Measurements from ENCODE around the gene RCE1.
A peak's percentile ranks its signal among the peaks of the same experiment; 100 is the strongest.

The RCE1 gene

GRCh38 chr11:66887526-66887925, 44.3 kb downstream of the RCE1 start:
- Histone ChIP-seq H4K8ac (ENCODE audit: low read depth, low read length) (no peak overlapping the region), H3K4me3 (ENCODE audit: low read length in 2 of 2) (no peak overlapping the region), H3K4me1 (ENCODE audit: control insufficient read depth in 2 of 2, insufficient read depth in 1 of 2, low read depth in 1 of 2, low read length in 2 of 2) (peaks cover 10 to 15% of the 10 kb centered on the region in 2 donors), H3K4me2 (ENCODE audit: insufficient read depth, low read length, poor library complexity, severe bottlenecking) (no peak overlapping the region), H3K36me3 (replicated peaks in 1 of 2; ENCODE audit: control insufficient read depth in 2 of 2, insufficient read depth in 2 of 2, low read length in 2 of 2) (no peaks in the 10 kb centered on the region), H2AFZ (ENCODE audit: low read length) (no peak overlapping the region), H3K18ac (ENCODE audit: low read length) (no peak overlapping the region), H3K27ac (replicated peaks; ENCODE audit: low read length) (no peak overlapping the region), H3K4ac (ENCODE audit: low read length) (no peak overlapping the region), H2BK120ac (ENCODE audit: low read depth, low read length) (no peak overlapping the region), H3K79me1 (ENCODE audit: low read depth, low read length) (no peaks in the 10 kb centered on the region), H2BK5ac (ENCODE audit: low read length) (no peak overlapping the region), H3K14ac (ENCODE audit: low read length) (no peak overlapping the region), H3K27me3 (ENCODE audit: control insufficient read depth in 3 of 3, insufficient read depth in 3 of 3, low read depth in 1 of 3, low read length in 3 of 3) (no peaks in the 10 kb centered on the region), H4K91ac (ENCODE audit: low read depth, low read length, poor library complexity) (no peak overlapping the region), H2BK15ac (ENCODE audit: low read length) (no peak overlapping the region), H3K23ac (ENCODE audit: low read depth, low read length, poor library complexity) (no peak overlapping the region), H3K9ac (ENCODE audit: low read depth, low read length, poor library complexity) (no peak overlapping the region), H2BK12ac (ENCODE audit: low read length) (no peak overlapping the region), H3K9me3 (replicated peaks in 1 of 2; ENCODE audit: control insufficient read depth in 2 of 2, insufficient read depth in 1 of 2, low read depth in 1 of 2, low read length in 2 of 2) (no peaks in the 10 kb centered on the region), H2AK5ac (ENCODE audit: low read depth, low read length) (no peak overlapping the region)
- DNase-seq (ENCODE audit: low spot score): no peak
- no CpG with 5 or more reads among the region's 11 CpGs for WGBS, 2 donors (ENCODE audit: extremely low coverage in 2 of 2, insufficient read length in 2 of 2, insufficient replicate concordance in 1 of 2)

GRCh38 chr11:66888282-66888681, 45.0 kb downstream of the RCE1 start:
- no CpG with 5 or more reads among the region's 10 CpGs for WGBS, 2 donors (ENCODE audit: extremely low coverage in 2 of 2, insufficient read length in 2 of 2, insufficient replicate concordance in 1 of 2)
- H2AK5ac ChIP-seq (ENCODE audit: low read depth, low read length): no peak overlapping the region
- no peak overlapping the region for H2AFZ ChIP-seq (ENCODE audit: low read length)
- H3K18ac ChIP-seq (ENCODE audit: low read length): no peak overlapping the region
- no peak overlapping the region for H3K4me2 ChIP-seq (ENCODE audit: insufficient read depth, low read length, poor library complexity, severe bottlenecking)
- H3K9me3 ChIP-seq (replicated peaks in 1 of 2; ENCODE audit: control insufficient read depth in 2 of 2, insufficient read depth in 1 of 2, low read depth in 1 of 2, low read length in 2 of 2): no peaks in the 10 kb centered on the region
- H3K9ac ChIP-seq (ENCODE audit: low read depth, low read length, poor library complexity): no peak overlapping the region
- DNase-seq (ENCODE audit: low spot score): no peak
- H2BK15ac ChIP-seq (ENCODE audit: low read length): no peak overlapping the region
- no peak overlapping the region for H2BK120ac ChIP-seq (ENCODE audit: low read depth, low read length)
- no peak overlapping the region for H2BK12ac ChIP-seq (ENCODE audit: low read length)
- H3K36me3 ChIP-seq (replicated peaks in 1 of 2; ENCODE audit: control insufficient read depth in 2 of 2, insufficient read depth in 2 of 2, low read length in 2 of 2): no peaks in the 10 kb centered on the region
- no peak overlapping the region for H3K4ac ChIP-seq (ENCODE audit: low read length)
- no peaks in the 10 kb centered on the region for H3K79me1 ChIP-seq (ENCODE audit: low read depth, low read length)
- H3K14ac ChIP-seq (ENCODE audit: low read length): no peak overlapping the region
- no peak overlapping the region for H2BK5ac ChIP-seq (ENCODE audit: low read length)
- H4K91ac ChIP-seq (ENCODE audit: low read depth, low read length, poor library complexity): no peak overlapping the region
- H3K4me3 ChIP-seq (ENCODE audit: low read length in 2 of 2): no peak overlapping the region
- peaks cover 5 to 8% of the 10 kb centered on the region in 2 donors for H3K4me1 ChIP-seq (ENCODE audit: control insufficient read depth in 2 of 2, insufficient read depth in 1 of 2, low read depth in 1 of 2, low read length in 2 of 2)
- no peak overlapping the region for H3K23ac ChIP-seq (ENCODE audit: low read depth, low read length, poor library complexity)
- H4K8ac ChIP-seq (ENCODE audit: low read depth, low read length): no peak overlapping the region
- no peak overlapping the region for H3K27ac ChIP-seq (replicated peaks; ENCODE audit: low read length)
- no peaks in the 10 kb centered on the region for H3K27me3 ChIP-seq (ENCODE audit: control insufficient read depth in 3 of 3, insufficient read depth in 3 of 3, low read depth in 1 of 3, low read length in 3 of 3)

GRCh38 chr11:66889960-66890359, 46.7 kb downstream of the RCE1 start:
- WGBS, 2 donors (ENCODE audit: extremely low coverage in 2 of 2, insufficient read length in 2 of 2, insufficient replicate concordance in 1 of 2): no CpG with 5 or more reads among the region's 8 CpGs
- H2BK5ac ChIP-seq (ENCODE audit: low read length): no peak overlapping the region

GRCh38 chr11:66891851-66892660, 48.8 kb downstream of the RCE1 start:
- H3K14ac ChIP-seq (ENCODE audit: low read length): no peak overlapping the region
- WGBS, 2 donors (ENCODE audit: extremely low coverage in 2 of 2, insufficient read length in 2 of 2, insufficient replicate concordance in 1 of 2): no CpG with 5 or more reads among the region's 14 CpGs

More at GRCh38 chr11:66889960-66890359, 46.7 kb downstream of the RCE1 start:
- Histone ChIP-seq H4K91ac (ENCODE audit: low read depth, low read length, poor library complexity) (no peak overlapping the region), H3K27ac (replicated peaks; ENCODE audit: low read length) (no peak overlapping the region), H2BK15ac (ENCODE audit: low read length) (no peak overlapping the region), H3K4me2 (ENCODE audit: insufficient read depth, low read length, poor library complexity, severe bottlenecking) (no peak overlapping the region), H2BK12ac (ENCODE audit: low read length) (no peak overlapping the region), H3K9me3 (replicated peaks in 1 of 2; ENCODE audit: control insufficient read depth in 2 of 2, insufficient read depth in 1 of 2, low read depth in 1 of 2, low read length in 2 of 2) (no peaks in the 10 kb centered on the region), H3K27me3 (ENCODE audit: control insufficient read depth in 3 of 3, insufficient read depth in 3 of 3, low read depth in 1 of 3, low read length in 3 of 3) (no peaks in the 10 kb centered on the region), H4K8ac (ENCODE audit: low read depth, low read length) (no peak overlapping the region), H3K36me3 (replicated peaks in 1 of 2; ENCODE audit: control insufficient read depth in 2 of 2, insufficient read depth in 2 of 2, low read length in 2 of 2) (no peaks in the 10 kb centered on the region), H3K4me1 (ENCODE audit: control insufficient read depth in 2 of 2, insufficient read depth in 1 of 2, low read depth in 1 of 2, low read length in 2 of 2) (peaks cover 4 to 10% of the 10 kb centered on the region in 2 donors), H3K14ac (ENCODE audit: low read length) (no peak overlapping the region), H3K18ac (ENCODE audit: low read length) (no peak overlapping the region), H3K4me3 (ENCODE audit: low read length in 2 of 2) (no peak overlapping the region), H3K79me1 (ENCODE audit: low read depth, low read length) (no peaks in the 10 kb centered on the region), H3K9ac (ENCODE audit: low read depth, low read length, poor library complexity) (no peak overlapping the region), H2BK120ac (ENCODE audit: low read depth, low read length) (no peak overlapping the region), H3K23ac (ENCODE audit: low read depth, low read length, poor library complexity) (no peak overlapping the region), H2AK5ac (ENCODE audit: low read depth, low read length) (no peak overlapping the region), H2AFZ (ENCODE audit: low read length) (peak overlapping the region; percentile 39), H3K4ac (ENCODE audit: low read length) (no peak overlapping the region)
- DNase-seq (ENCODE audit: low spot score): peak; percentile 43

More at GRCh38 chr11:66891851-66892660, 48.8 kb downstream of the RCE1 start:
- H3K23ac ChIP-seq (ENCODE audit: low read depth, low read length, poor library complexity): no peak overlapping the region
- no peaks in the 10 kb centered on the region for H3K27me3 ChIP-seq (ENCODE audit: control insufficient read depth in 3 of 3, insufficient read depth in 3 of 3, low read depth in 1 of 3, low read length in 3 of 3)
- no peak overlapping the region for H3K4me3 ChIP-seq (ENCODE audit: low read length in 2 of 2)
- H3K4ac ChIP-seq (ENCODE audit: low read length): no peak overlapping the region
- no peak overlapping the region for H3K9ac ChIP-seq (ENCODE audit: low read depth, low read length, poor library complexity)
- no peak overlapping the region for H3K27ac ChIP-seq (replicated peaks; ENCODE audit: low read length)
- H2AFZ ChIP-seq (ENCODE audit: low read length): no peak overlapping the region
- peaks cover 4 to 9% of the 10 kb centered on the region in 2 donors for H3K4me1 ChIP-seq (ENCODE audit: control insufficient read depth in 2 of 2, insufficient read depth in 1 of 2, low read depth in 1 of 2, low read length in 2 of 2)
- H2BK15ac ChIP-seq (ENCODE audit: low read length): no peak overlapping the region
- H2BK12ac ChIP-seq (ENCODE audit: low read length): no peak overlapping the region
- H4K8ac ChIP-seq (ENCODE audit: low read depth, low read length): no peak overlapping the region
- no peak overlapping the region for H4K91ac ChIP-seq (ENCODE audit: low read depth, low read length, poor library complexity)
- H3K79me1 ChIP-seq (ENCODE audit: low read depth, low read length): no peaks in the 10 kb centered on the region
- no peak overlapping the region for H2BK120ac ChIP-seq (ENCODE audit: low read depth, low read length)
- H2AK5ac ChIP-seq (ENCODE audit: low read depth, low read length): no peak overlapping the region
- H3K36me3 ChIP-seq (replicated peaks in 1 of 2; ENCODE audit: control insufficient read depth in 2 of 2, insufficient read depth in 2 of 2, low read length in 2 of 2): no peaks in the 10 kb centered on the region
- no peak overlapping the region for H2BK5ac ChIP-seq (ENCODE audit: low read length)
- no peak for DNase-seq (ENCODE audit: low spot score)
- H3K9me3 ChIP-seq (replicated peaks in 1 of 2; ENCODE audit: control insufficient read depth in 2 of 2, insufficient read depth in 1 of 2, low read depth in 1 of 2, low read length in 2 of 2): no peaks in the 10 kb centered on the region
- H3K18ac ChIP-seq (ENCODE audit: low read length): no peak overlapping the region
- H3K4me2 ChIP-seq (ENCODE audit: insufficient read depth, low read length, poor library complexity, severe bottlenecking): no peak overlapping the region
